HG02623 (cell line): ENCODE data around the gene PLAAT2.
"Not testable (repeated sequence)": the region's sequence is repeated elsewhere in the genome, so short reads cannot be mapped to it uniquely, and the experiment has no call there.

Experiments used
- ATAC-seq: cut with Tn5 transposase; IDR thresholded peaks from one replicate; pipeline ENCODE4 v1.9.1; 2021; ENCODE audit warnings: moderate library complexity; ENCODE audit not compliant: unreplicated experiment

PLAAT2 gene

DNA sequence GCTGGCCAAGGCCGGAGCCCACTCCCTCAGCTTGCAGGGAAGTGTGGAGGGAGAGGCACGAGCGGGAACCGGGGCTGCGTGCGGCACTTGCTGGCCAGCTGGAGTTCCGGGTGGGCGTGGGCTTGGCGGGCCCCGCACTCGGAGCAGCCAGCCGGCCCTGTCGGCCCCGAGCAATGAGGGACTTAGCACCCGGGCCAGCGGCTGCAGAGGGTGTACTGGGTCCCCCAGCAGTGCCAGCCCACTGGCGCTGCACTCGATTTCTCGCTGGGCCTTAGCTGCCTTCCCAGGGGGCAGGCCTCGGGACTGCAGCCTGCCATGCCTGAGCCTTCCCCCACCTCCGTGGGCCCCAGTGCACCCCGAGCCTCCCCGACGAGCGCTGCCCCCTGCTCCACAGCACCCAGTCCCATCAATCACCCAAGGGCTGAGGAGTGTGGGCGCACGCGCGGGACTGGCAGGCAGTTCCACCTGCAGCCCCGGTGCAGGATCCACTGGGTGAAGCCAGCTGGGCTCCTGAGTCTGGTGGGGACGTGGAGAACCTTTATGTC lies 13.0 kb downstream of the PLAAT2 start:
- not testable (repeated sequence) for ATAC-seq

DNA sequence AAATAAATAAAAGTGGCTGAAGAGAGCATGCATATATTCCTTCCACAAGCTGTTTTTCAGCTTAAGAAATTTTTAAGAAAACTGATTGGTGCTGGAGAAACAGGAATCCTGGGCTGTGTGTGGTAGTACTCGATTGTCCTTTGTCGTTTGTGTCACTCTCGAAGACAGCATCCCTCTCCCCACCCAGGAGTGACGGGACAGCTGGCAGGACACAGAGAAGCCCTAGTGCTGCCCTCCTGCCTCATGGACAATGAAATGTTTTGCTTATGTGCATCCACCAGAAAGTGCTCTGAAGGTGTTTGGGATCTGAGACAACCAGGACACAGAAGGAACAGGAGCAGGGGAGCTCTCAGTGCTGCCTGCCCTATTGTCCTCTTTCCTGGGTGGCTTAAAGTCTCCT lies 13.8 kb downstream of the PLAAT2 start:
- no peak for ATAC-seq

DNA sequence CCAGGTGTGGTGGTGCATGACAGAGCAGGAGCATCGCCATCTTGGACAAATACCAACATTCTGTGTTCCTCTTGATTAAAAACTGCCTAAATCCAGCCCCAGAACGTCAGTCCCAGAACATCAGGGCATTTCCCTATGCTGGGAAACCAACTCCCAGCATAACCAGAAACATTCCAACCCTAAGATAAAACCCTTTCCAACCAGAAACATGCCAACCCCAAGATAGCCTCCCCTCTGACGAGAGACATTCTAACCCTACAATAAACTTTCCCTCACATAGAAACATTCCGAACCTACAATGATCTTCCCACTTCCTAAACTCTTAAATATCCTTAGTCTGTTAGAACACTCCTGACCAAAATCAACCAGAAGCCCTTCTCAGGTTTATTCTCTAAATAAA lies 15.0 kb downstream of the PLAAT2 start:
- no peak for ATAC-seq

DNA sequence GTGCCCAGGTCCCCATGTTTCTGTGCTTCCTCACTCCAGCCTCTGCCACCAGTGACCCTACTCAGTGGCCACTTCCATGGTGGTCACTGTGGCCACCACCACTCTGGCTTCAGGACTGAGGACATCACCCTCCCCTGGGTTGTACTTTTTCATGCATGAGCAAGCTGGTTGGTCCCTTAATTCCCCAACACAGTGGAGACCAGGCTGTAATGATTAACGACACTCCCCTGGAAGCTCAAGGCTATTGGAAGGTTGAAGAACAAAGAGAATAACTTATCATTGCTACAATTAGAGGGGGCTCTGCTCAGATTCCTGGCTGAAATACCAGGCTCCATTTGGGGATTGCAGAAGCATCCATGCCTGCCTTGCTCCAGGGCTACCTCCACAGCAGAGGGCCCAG lies 16.1 kb downstream of the PLAAT2 start:
- ATAC-seq = no peak

DNA sequence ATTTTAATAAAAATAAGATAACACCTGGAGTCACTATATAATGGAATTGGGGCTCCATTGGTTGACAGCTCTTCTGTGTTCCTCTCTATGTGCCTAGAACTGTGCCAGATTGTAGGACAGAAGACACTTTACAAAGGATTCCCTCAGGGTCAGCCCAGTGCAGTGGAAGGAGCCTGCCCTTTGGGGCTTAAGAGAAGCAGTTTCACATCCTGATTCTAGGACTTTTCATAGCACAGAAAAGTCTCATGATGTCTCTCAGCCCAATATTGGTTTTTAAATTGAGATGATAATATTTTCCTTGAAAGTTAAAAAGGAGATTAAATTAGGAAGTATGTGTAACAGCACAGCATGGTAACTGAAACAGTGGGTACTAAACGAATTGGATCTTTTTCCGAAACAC lies 19.5 kb downstream of the PLAAT2 start:
- ATAC-seq = no peak

DNA sequence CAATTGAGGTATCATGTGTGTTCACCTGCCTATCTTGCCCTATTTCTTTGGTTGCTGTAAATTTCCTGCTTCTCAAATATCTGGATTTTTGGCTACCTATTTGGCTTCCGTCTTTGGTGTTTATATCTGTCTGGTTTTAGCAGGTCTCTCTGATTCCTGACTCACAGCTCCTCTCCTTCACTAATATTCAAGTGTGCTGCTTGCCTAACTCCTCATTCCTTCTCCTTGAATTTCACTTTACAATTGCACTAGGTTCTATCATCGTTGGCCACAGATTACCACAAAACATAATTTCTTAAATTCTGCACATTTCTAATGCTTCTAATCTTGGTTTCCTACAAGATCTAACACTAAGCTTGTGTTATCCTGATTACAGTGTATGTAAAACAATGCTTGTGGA lies 20.7 kb downstream of the PLAAT2 start:
- ATAC-seq = not testable (repeated sequence)

DNA sequence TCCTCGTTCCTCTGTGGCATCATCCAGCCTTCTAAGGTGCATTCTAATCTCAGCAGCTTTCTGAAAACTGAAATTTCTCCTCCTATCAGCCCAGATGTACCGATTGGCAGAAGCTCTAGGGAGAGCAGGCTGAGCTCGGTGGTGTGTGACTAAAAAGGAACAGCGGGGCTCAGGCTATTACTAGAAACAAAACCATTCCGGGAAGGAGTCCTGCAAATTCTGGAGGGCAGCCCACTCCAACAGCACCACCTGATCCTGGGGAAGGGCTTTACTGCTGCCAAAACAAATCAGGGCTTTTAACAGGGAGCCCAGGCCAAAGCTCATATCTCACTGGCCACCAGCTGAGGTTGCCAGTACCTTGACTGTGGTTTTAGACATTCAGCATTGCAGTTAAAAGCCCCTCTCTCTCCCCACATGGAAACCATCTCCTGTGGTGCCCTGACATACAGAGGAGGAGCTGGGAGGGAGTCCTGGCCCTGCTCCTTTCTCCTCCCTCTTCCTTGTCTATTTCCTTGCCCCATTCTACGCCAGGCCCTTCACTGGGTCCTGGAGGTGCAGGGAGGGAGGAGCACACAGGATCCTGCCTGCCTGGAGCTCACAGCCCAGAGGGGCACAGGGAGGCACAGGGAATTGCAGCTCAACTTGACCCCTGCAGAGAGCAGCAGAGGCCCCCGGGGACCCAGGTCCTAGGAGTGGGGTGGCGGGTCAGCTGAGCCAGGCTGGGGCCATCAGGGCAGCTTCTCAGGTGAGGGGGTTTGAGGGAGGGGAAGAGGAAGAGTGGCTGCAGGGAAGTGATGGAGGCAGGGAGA lies 25.7 kb downstream of the PLAAT2 start:
- ATAC-seq = no peak

DNA sequence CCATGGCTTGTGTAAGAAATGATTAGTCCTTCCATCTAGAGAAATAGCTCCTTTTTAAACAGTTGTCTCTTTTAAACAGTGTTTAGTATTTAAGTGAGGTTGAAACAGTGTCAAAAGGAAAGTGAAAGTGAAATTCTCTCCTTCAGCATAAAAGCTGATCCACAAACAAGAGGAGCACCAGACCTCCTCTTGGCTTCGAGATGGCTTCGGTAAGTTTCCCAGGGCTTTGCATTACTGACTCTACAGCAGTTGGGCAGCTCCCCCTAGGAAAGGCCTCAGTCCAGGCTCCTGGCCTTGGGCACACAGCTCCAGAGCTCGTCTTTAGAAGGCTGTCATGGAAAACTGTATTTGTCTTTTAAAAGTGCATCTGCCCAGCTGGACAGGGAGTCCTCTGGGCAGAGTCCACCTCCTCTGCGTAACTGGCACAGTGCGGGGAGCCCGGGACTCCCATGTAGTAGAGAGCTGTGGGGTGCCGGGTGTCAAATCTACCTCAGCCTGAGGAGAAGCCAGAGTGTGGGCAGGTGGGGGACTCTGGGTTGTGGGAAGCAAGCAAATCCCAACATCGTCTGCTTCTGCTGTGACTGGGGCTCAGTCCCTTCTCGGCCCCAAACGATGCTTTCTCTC lies 26.4 kb downstream of the PLAAT2 start, which contains the start of gene PLAAT4:
TSS of gene PLAAT4 (plus strand) at position 140 of the 624 bp plus-strand sequence. CDS start at position 201, 61 bp downstream.
- no peak for ATAC-seq

DNA sequence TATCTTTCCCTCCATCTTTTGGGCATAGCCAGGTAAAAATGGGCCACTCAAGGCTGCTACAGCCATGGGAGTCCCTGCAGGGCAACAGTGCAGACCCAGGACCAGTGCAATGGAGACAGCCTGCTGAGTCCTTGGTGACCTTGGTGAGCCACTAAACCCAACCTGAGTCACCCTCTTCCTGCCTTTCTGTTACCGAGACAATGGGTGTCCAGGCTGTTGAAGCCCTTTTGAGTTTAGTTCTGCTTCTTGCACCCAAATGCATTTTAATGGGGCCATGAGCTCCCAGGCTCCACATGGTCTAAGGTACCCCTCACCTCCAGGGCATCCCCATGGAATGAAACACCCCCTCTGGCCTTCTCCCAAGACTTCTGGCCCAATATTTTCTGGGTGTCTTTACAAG lies 27.4 kb downstream of the PLAAT2 start:
- ATAC-seq = no peak

DNA sequence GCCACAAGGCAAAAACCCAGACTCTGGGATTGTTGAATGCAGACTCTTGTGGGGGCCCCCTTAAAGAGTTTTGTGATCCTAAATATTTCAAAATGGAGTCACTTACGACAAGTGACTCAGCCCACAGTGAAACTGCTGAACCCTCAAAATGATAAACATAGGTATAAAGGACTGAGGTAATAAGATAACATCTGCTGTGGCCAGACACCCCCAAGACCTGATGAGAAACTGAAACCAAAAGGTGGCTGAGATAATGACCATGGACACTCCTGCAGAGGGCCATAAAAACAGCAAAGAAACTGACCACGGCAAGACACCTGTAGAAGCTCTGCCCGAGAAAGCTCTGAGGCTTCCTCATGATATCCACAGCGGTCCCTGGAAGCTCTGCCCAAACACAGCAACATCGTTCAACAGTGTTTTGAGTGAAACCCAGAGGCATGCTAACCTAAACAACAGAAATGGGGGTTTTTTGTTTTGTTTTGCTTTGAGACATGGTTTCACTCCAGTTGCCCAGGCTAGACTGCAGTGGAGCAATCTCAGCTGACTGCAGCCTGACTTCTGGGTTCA lies 28.2 kb downstream of the PLAAT2 start:
- no peak for ATAC-seq

DNA sequence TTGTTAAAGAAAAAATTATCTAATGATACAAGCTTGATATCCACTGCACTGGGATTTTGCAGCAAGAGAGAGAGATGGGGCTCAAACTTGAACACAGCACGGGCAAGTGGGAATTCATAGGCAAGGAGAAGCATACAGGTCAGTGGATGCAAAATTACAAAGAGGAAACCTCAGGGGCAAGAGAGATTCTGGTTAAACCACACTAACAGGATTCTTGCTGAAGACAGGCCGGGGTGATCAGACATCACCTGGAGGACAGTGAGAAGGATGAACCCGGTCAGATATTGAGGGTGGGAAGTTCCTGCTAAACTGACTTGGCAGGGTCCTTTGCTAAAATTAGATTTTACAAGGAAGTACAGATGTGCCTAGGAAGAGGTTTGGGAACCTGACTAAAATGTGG lies 29.1 kb downstream of the PLAAT2 start:
- ATAC-seq = no peak

DNA sequence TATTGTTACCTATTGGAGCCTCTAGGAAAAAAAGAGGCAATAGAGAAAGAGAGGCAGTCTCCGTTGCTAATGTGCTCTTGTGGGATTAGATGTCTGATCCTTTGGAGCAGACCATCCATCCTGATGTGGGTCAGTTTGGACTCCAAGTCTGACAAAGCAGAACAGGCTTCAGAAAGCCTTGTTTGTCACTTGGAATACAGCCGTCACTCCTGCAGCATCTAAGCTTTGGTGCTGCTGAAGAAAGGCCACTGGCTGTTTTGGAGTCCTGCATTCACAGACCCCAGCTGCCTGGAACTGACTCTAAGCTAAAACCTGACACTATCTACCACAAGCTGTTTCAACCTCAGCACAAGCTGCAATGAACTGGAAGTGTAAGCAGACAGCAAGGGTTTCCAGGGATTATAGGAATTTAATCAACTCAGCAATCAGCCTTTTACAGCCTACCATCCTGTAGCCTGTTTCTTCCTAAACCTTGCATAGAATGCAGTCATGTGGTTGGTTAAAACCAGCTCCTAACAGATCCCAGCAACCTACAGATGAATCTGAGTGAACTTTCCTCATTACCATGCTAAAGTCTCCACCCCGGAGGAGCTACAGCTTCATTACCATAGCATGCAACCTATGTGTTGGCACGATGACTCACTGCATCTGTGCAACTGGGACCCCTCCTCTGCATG lies 30.2 kb downstream of the PLAAT2 start:
- no peak for ATAC-seq

DNA sequence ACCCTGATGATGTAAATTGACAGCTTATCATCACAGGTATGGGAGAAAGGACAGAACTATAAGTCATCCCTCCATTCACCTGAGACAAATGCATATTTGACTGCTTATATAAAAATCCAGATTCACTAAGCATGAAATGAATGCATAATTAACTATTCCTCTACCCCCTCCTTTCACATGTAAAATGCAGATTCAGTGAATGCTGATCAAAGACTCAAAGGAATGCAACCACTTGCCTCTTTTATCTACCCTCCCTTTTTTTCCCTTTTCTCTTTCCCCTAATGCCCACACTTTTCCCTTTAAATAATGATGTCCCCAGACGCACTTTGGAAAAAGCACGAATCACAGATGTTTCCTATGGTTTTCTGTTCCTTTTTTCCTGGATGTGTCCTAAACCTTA lies 31.1 kb downstream of the PLAAT2 start:
- ATAC-seq = no peak

DNA sequence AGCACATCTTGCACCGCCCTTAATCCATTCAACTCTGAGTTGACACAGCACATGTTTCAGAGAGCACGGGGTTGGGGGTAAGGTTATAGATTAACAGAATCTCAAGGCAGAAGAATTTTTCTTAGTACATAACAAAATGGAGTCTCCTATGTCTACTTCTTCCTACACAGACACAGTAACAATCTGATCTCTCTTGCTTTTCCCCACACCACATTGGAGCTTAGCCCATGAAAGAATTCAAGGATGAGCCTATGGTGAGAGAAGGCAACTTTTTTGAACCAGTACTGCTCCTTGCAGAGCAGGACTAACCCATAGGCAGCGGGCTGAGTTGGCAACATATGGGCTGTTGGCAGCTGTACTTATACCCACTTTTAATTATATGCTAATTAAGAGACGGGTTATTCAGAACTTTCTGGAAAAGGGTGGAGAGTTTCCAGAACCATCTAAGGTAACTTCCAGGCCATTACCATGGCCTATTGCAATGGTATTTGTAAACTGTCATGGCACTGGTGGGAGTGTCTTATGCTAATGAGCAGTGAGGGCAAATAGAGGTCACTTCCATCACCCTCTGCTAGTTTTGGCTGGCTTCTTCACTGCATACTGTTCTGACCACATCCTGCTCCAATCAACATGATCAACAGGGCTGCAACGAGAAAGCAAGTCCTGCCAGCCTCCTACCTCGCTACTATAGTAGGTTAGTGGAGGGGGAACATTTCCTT lies 31.9 kb downstream of the PLAAT2 start:
- ATAC-seq = peak; percentile 62

DNA sequence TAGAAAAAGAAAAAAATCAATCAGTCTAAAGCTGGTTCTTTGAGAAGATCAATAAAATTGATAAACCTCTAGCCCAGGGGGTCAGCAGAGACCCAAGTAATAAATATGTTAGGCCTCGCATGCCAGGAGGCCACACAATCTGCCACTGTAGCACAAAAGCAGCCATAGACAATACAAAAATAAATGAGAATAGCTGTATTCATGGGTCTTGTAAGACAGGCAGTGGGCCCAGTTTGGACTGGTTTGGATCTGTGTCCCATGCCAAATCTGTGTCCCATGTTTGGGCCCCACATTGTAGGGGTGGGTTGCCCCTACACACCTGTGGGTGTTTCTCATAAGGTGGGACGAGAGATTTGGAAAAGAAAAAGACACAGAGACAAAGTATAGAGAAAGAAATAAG lies 33.2 kb downstream of the PLAAT2 start:
- ATAC-seq = no peak

DNA sequence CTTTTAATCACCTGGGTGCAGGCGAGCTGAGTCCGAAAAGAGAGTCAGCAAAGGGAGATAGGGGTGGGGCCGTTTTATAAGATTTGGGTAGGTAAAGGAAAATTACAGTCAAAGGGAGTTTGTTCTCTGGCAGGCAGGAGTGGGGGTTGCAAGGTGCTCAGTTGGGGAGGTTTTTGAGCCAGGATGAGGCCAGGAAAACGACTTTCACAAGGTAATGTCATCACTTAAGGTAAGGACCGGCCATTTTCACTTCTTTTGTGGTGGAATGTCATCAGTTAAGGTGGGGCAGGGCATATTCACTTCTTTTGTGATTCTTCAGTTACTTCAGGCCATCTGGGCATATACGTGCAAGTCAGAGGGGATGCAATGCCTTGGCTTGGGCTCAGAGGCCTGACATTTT lies 33.8 kb downstream of the PLAAT2 start:
- ATAC-seq = not testable (repeated sequence)

DNA sequence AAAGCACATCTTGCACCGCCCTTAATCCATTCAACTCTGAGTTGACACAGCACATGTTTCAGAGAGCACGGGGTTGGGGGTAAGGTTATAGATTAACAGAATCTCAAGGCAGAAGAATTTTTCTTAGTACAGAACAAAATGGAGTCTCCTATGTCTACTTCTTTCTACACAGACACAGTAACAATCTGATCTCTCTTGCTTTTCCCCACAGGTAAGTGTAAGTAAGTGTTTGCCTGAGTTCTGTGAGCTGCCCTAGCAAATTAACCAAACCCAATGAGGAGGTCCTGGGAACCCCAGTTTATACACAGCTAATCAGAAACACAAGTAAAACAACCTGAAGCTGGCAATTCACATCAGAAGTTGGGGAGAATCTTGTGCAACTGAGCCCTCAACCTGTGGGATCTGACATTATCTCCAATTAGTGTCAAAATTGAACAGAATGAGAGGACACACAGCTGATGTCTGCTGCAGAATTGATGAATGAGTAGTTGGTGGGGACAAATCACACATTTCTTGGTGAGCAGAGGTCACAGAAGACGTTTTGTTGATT lies 34.4 kb downstream of the PLAAT2 start:
- ATAC-seq = not testable (repeated sequence)

DNA sequence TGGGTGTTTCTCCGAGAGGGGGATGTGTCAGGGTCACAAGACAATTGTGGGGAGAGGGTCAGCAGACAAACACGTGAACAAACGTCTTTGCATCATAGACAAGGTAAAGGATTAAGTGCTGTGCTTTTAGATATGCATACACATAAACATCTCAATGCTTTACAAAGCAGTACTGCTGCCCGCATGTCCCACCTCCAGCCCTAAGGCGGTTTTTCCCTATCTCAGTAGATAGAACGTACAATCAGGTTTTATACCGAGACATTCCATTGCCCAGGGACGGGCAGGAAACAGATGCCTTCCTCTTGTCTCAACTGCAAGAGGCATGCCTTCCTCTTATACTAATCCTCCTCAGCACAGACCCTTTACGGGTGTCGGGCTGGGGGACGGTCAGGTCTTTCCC lies 35.0 kb downstream of the PLAAT2 start:
- not testable (repeated sequence) for ATAC-seq

DNA sequence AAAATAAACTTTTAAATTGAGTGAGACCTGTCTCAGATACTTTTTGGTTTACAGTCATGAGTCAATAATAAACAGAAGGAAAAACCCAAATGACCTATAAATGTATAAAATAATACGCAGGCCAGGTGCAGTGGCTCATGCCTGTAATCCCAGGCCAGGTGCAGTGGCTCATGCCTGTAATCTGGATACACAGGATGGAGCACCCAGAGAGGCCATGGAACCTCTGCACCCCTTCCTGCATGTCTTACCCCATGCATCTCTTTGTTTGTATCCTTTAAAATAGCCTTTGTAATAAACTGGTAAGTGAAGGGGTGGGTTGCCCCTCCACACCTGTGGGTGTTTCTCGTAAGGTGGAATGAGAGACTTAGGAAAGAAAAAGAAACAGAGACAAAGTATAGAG lies 35.5 kb downstream of the PLAAT2 start:
- no peak for ATAC-seq

DNA sequence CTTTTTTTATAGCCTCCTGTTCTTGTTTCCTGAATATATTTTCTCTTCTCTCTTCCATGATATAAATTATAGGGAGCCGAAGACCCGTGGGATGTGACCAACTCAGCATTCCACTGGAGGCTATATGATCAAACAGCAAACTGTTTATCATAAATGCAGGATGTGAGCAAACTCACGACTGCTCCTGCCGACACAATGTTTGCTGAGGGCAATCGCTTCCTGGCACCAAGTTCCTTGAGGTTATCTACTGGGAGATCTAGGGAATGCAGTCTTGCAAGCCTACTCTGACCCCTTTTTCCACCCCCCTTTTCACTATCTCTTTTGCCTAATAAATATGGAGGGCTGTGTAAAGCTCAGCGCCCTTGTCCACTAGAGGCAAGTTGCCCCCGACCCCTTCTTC lies 40.0 kb downstream of the PLAAT2 start:
- ATAC-seq = no peak
